SK-N-DZ (cell line): ENCODE data around the gene PRR23E.

Experiments used
- DNase-seq: peaks from one replicate; pipeline ENCODE4 v3.0.0-alpha.2; 2015; ENCODE audit warnings: low spot score

PRR23E gene

GRCh38 chr3:127164615-127165014, 28.3 kb upstream of the PRR23E start:
- no peak for DNase-seq

GRCh38 chr3:127165036-127165435, 27.9 kb upstream of the PRR23E start:
- no peak for DNase-seq

- no peak for DNase-seq
These were observed 27.0 kb upstream of the PRR23E start for GRCh38 chr3:127165694-127166485.

DNA sequence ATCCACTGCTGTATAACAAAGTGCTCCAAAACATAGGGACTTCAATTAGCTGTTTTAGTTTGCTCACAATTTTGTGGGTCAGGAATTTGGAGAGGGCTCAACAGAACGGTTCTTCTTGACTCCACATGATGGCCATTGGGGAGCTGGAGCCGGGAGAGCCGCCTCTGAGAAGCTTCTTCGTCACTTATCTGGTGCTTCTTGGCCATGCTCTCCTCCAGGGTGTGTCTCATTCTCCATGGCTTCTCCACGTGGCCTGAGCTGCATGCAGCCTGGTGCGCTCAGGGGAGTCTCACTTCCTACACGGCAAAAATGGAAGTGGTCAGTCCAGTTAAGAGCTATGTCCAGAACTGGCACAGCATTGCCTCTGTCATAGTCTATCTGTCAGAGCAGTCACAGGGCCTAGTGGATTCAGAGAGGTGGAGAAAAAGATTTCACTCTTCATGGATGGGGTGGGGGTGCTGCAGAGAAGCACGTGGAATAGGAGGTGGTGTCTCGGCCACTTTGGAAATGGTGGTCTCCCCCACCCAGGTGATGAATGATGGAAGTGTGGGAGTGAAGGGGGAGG, 26.3 kb upstream of the PRR23E start:
- DNase-seq: no peak

DNA sequence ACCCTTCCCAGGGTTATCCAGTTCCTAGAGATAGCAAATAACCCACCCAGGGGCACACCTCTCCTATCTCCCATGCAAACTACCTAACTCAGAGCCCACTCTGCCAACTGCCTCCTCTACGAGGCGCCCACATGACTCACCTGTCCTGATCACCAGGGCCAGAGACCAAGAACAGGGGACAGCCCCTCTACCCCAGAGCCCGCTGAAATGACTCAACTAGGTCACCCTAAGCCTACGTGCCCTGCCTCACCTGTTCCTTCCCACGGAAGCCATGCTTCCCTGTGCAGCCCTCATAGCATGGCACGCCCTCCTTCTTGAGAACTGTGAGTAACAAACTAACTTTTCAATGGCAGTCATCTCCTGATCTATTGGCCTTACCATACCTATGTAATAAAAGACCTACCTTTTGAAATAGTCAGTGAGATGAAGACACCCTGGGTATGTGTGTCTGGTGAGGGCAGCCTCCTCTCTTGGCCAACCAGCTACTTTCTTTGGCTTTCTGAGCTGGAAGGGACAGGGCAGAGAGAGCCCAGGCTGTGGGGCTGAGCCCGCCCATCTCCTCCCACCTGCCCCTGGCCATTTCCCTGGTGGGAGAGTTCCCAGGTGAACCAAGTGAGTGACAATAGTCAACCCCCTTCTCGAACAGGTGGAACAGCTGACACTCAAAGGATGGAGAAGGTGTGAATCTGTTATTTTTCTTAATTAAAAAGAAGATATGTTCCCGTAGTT, 25.5 kb upstream of the PRR23E start:
- DNase-seq: no peak

- DNase-seq: no peak
These were observed 24.7 kb upstream of the PRR23E start for GRCh38 chr3:127168271-127168670.

DNA sequence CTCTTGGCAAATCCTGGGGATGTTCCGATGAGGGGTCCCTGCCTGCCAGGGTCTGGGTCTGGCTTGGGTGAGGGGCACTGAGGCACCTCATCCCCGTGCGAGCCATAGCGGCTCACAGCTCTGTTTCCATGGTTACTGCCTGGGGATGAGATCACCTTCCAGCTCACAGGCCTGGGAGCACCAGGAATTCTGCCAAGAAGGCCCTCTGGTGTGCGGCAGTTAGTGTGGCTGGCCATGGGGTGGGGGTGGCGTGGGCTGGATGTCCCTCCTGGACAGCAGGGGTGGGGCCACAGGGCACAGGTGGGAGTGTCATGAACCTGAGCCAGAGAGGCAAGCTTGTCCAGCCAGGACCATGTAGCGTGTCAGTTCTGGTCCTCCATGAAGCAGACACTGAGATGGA, 22.1 kb upstream of the PRR23E start:
- peak; percentile 76 for DNase-seq

GRCh38 chr3:127171320-127171719, 21.6 kb upstream of the PRR23E start:
- no peak for DNase-seq

- DNase-seq: no peak
These were observed 21.2 kb upstream of the PRR23E start for GRCh38 chr3:127171721-127172120.

- DNase-seq: peak; percentile 54
These were observed 20.7 kb upstream of the PRR23E start for GRCh38 chr3:127172211-127172610.

- DNase-seq: peak; percentile 99
These were observed 20.0 kb upstream of the PRR23E start for GRCh38 chr3:127172781-127173515.

- no peak for DNase-seq
These were observed 19.3 kb upstream of the PRR23E start for GRCh38 chr3:127173516-127174166.

DNA sequence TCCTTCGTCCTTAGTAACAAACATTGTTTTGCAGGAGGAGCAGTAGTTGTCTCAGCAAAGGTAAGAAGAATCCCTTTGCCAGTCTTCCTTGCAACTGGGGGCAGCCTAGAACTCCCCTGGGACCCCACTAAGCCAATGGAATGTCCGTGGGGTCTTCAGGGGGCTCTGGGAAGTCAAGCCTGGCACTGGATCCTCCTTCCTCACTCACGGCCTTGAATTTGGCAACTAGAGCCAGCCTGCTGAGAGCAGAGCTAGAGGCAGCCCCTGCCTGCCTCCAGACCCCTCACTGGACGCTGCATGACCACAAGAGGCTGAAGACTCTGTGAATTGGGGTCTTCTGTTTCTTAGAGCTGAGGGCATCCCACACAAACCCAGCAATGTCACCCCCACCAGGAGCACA, 18.6 kb upstream of the PRR23E start:
- DNase-seq: no peak

DNA sequence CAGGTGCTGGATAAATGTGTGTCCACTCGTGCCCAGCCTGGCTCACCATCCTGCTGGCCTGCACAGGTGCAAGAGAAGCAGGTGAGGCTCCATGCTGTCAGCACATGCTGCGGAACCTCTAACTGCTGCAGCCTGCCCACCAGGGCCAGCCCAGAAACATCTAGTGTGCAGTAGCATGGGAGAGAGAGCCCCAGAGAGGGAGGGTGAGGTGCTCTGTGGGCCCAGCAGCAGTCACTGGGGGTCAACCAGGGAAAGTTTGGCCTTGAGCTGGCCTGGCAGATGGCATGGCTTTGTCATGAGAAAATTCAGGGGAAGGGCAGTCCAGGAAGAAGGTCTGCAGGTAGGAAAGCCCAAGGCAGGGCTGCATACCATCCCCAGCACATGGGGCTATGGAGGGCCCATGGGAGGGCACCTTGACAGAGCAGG, 18.2 kb upstream of the PRR23E start:
- DNase-seq: no peak

DNA sequence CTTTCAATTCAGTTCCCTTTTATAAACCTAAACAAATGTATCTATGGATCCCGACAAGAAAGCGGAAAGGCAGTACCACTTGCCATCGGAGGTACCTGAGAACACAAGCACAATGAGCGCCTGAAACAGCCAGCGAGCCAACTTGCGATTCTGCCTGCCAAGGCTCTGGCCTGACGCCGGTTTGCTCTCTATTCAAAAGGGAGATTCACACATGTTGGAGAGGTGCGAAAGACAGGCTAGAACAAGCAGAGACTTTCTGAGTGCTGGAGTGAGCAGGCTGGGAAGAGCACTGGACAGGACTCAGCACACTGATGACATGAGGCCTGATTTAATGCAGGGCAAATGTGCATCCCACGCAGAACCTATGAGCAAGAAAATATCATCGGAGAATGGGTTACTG, 17.7 kb upstream of the PRR23E start:
- no peak for DNase-seq

DNA sequence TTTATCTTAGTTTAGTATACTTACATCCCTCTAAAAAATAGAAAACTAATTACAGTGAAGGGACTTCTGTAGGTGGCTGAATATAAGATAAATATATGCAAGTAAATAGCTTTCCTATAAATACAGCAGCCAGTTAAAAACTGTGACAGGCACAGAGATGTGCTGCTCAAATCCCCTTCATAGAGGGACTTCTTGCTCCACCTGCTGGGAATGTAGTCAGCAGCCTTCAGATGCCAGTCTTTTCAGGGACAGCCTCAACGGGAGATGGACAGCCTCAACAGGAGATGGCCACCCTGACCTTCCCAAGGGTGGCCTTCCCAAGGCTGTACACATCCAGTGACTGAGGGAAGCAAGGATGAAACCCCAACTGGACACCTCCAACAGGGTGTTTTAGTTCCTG, 15.7 kb upstream of the PRR23E start:
- no peak for DNase-seq

GRCh38 chr3:127180859-127181258, 12.1 kb upstream of the PRR23E start:
- DNase-seq: peak; percentile 44

GRCh38 chr3:127182431-127182830, 10.5 kb upstream of the PRR23E start:
- DNase-seq: no peak

GRCh38 chr3:127182848-127183714, 9.8 kb upstream of the PRR23E start:
- DNase-seq: no peak
